Thyroid gland (tissue), 4 donors: Measurements from ENCODE around the gene EGFL8.

Experiments used
- CTCF ChIP-seq, 6 experiments: fragments of 200-600 bp in 3 of 6; fragments of 450-650 bp in 3 of 6; sonication (generic) in 3 of 6; IDR thresholded peaks; one replicate each; pipeline ENCODE4 v1.5.1; 2016 to 2019; ENCODE audit warnings: antibody characterized with exemption in 6 of 6, mild to moderate bottlenecking in 2 of 6, inconsistent platforms in 1 of 6, moderate library complexity in 1 of 6
- POLR2A ChIP-seq, 2 donors: fragments of 450-650 bp; IDR thresholded peaks; one replicate each; pipeline ENCODE4 v1.6.1; 2017; ENCODE audit warnings: antibody characterized with exemption in 2 of 2, mild to moderate bottlenecking in 2 of 2, moderate library complexity in 1 of 2

- TF ChIP-seq CTCF (IDR thresholded peaks at IDR 0.05) (no peak), POLR2A (IDR thresholded peaks at IDR 0.05) (no peak)
These were observed 14.4 kb downstream of the EGFL8 start for GRCh38 chr6:32178547-32179440.
